HUES6 (cell line): Measurements from ENCODE around the gene SERPINA6.
"Not testable (repeated sequence)": the region's sequence is repeated elsewhere in the genome, so short reads cannot be mapped to it uniquely, and the experiment has no call there.

ENCODE experiments used
- H3K27ac ChIP-seq: 2 replicates; pipeline ENCODE4 v1.7.0; 2013; ENCODE audit warnings: low read depth, mild to moderate bottlenecking, low read length, inconsistent platforms
- H3K27me3 ChIP-seq: 2 replicates; pipeline ENCODE4 v1.6.1; 2013; ENCODE audit warnings: low read length; ENCODE audit not compliant: control insufficient read depth, insufficient read depth
- H3K36me3 ChIP-seq: 2 replicates; pipeline ENCODE4 v1.6.1; 2013; ENCODE audit warnings: low read length; ENCODE audit not compliant: control insufficient read depth, insufficient read depth
- H3K4me1 ChIP-seq: 2 replicates; pipeline ENCODE4 v1.6.1; 2013; ENCODE audit warnings: low read length; ENCODE audit not compliant: control insufficient read depth, insufficient read depth
- H3K4me3 ChIP-seq: 2 replicates; pipeline ENCODE4 v1.5.1; 2013; ENCODE audit warnings: low read depth, low read length
- H3K9ac ChIP-seq: one replicate; pipeline ENCODE4 v1.6.1; 2013; ENCODE audit warnings: mild to moderate bottlenecking, low read length
- H3K9me3 ChIP-seq: 2 replicates; pipeline ENCODE4 v1.6.1; 2013; ENCODE audit warnings: low read depth, low read length; ENCODE audit not compliant: control insufficient read depth, insufficient read depth

SERPINA6 gene

GRCh38 chr14:94348836-94349235, 25.7 kb upstream of the SERPINA6 start:
- Histone ChIP-seq H3K27me3 (no peaks in the 10 kb centered on the region), H3K36me3 (no peaks in the 10 kb centered on the region), H3K27ac (no peak overlapping the region), H3K4me3 (no peak overlapping the region), H3K9ac (no peak overlapping the region), H3K9me3 (peaks cover 5% of the 10 kb centered on the region), H3K4me1 (no peaks in the 10 kb centered on the region)

- H3K4me1 ChIP-seq: no peaks in the 10 kb centered on the region
- H3K9me3 ChIP-seq: no peaks in the 10 kb centered on the region
- no peak overlapping the region for H3K27ac ChIP-seq
- H3K4me3 ChIP-seq: no peak overlapping the region
- H3K36me3 ChIP-seq: no peaks in the 10 kb centered on the region
- H3K27me3 ChIP-seq: no peaks in the 10 kb centered on the region
- H3K9ac ChIP-seq: no peak overlapping the region
These were observed 23.7 kb upstream of the SERPINA6 start for GRCh38 chr14:94346841-94347240.

GRCh38 chr14:94346065-94346786, 23.1 kb upstream of the SERPINA6 start:
- not testable (repeated sequence) for H3K27ac ChIP-seq, H3K9me3 ChIP-seq, H3K27me3 ChIP-seq, H3K36me3 ChIP-seq, H3K4me3 ChIP-seq, H3K4me1 ChIP-seq, H3K9ac ChIP-seq

- no peak overlapping the region for H3K4me3 ChIP-seq
- no peaks in the 10 kb centered on the region for H3K4me1 ChIP-seq
- H3K9me3 ChIP-seq: no peaks in the 10 kb centered on the region
- H3K36me3 ChIP-seq: no peaks in the 10 kb centered on the region
- no peaks in the 10 kb centered on the region for H3K27me3 ChIP-seq
- H3K27ac ChIP-seq: no peak overlapping the region
- H3K9ac ChIP-seq: no peak overlapping the region
These were observed 22.4 kb upstream of the SERPINA6 start for GRCh38 chr14:94345344-94346064.

- Histone ChIP-seq H3K36me3 (no peaks in the 10 kb centered on the region), H3K27me3 (no peaks in the 10 kb centered on the region), H3K27ac (no peak overlapping the region), H3K9ac (no peak overlapping the region), H3K4me3 (no peak overlapping the region), H3K9me3 (no peaks in the 10 kb centered on the region), H3K4me1 (no peaks in the 10 kb centered on the region)
These were observed 21.3 kb upstream of the SERPINA6 start for GRCh38 chr14:94344389-94344788.

GRCh38 chr14:94343238-94344005, 20.3 kb upstream of the SERPINA6 start:
- H3K4me1 ChIP-seq: no peaks in the 10 kb centered on the region
- H3K27me3 ChIP-seq: no peaks in the 10 kb centered on the region
- H3K9me3 ChIP-seq: no peaks in the 10 kb centered on the region
- H3K36me3 ChIP-seq: no peaks in the 10 kb centered on the region
- H3K27ac ChIP-seq: no peak overlapping the region
- H3K9ac ChIP-seq: no peak overlapping the region
- H3K4me3 ChIP-seq: no peak overlapping the region

- no peaks in the 10 kb centered on the region for H3K36me3 ChIP-seq
- H3K27me3 ChIP-seq: no peaks in the 10 kb centered on the region
- no peaks in the 10 kb centered on the region for H3K9me3 ChIP-seq
- no peak overlapping the region for H3K9ac ChIP-seq
- no peaks in the 10 kb centered on the region for H3K4me1 ChIP-seq
- no peak overlapping the region for H3K27ac ChIP-seq
- no peak overlapping the region for H3K4me3 ChIP-seq
These were observed 19.3 kb upstream of the SERPINA6 start for GRCh38 chr14:94342334-94342934.

- Histone ChIP-seq H3K27me3 (no peaks in the 10 kb centered on the region), H3K4me3 (no peak overlapping the region), H3K27ac (no peak overlapping the region), H3K4me1 (no peaks in the 10 kb centered on the region), H3K9me3 (no peaks in the 10 kb centered on the region), H3K9ac (no peak overlapping the region), H3K36me3 (no peaks in the 10 kb centered on the region)
These were observed 18.7 kb upstream of the SERPINA6 start for GRCh38 chr14:94341656-94342333.

- Histone ChIP-seq H3K4me3 (no peak overlapping the region), H3K9me3 (no peaks in the 10 kb centered on the region), H3K27ac (no peak overlapping the region), H3K4me1 (no peaks in the 10 kb centered on the region), H3K27me3 (no peaks in the 10 kb centered on the region), H3K9ac (no peak overlapping the region), H3K36me3 (no peaks in the 10 kb centered on the region)
These were observed 17.4 kb upstream of the SERPINA6 start for GRCh38 chr14:94340533-94340932.

- Histone ChIP-seq H3K9ac (no peak overlapping the region), H3K27me3 (no peaks in the 10 kb centered on the region), H3K36me3 (no peaks in the 10 kb centered on the region), H3K4me1 (no peaks in the 10 kb centered on the region), H3K4me3 (no peak overlapping the region), H3K27ac (no peak overlapping the region), H3K9me3 (no peaks in the 10 kb centered on the region)
These were observed 14.9 kb upstream of the SERPINA6 start for GRCh38 chr14:94338023-94338422.
